GM12801 (cell line): ENCODE data around the gene DBNL.

ENCODE experiments used
- TF ChIP-seq, protein P1 (sequence below): IDR thresholded peaks from one replicate; pipeline ENCODE4 v1.5.1; 2011; ENCODE audit warnings: control low read depth; ENCODE audit not compliant: insufficient read length; ENCODE audit errors: extremely low read depth

The DBNL gene

DNA sequence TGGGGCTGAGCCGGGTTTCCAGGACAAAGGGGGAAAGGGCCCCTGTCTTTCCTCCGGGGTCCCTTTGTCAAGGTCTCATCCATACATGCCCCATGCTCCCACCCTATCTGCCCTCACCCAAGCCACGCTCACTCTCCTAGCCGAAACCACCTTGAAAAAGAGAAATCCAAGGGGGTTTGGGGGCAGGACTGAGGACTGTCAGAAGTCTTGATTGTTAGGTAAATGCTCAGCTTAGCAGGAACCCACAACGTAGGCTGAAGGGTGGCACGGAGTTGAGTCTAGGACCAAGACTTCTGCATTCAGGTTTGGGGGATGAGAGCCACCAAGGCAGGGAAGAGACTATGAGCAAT, 21.6 kb downstream of the DBNL start:
- TF ChIP-seq, protein P1, sequence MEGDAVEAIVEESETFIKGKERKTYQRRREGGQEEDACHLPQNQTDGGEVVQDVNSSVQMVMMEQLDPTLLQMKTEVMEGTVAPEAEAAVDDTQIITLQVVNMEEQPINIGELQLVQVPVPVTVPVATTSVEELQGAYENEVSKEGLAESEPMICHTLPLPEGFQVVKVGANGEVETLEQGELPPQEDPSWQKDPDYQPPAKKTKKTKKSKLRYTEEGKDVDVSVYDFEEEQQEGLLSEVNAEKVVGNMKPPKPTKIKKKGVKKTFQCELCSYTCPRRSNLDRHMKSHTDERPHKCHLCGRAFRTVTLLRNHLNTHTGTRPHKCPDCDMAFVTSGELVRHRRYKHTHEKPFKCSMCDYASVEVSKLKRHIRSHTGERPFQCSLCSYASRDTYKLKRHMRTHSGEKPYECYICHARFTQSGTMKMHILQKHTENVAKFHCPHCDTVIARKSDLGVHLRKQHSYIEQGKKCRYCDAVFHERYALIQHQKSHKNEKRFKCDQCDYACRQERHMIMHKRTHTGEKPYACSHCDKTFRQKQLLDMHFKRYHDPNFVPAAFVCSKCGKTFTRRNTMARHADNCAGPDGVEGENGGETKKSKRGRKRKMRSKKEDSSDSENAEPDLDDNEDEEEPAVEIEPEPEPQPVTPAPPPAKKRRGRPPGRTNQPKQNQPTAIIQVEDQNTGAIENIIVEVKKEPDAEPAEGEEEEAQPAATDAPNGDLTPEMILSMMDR, result no peak

DNA sequence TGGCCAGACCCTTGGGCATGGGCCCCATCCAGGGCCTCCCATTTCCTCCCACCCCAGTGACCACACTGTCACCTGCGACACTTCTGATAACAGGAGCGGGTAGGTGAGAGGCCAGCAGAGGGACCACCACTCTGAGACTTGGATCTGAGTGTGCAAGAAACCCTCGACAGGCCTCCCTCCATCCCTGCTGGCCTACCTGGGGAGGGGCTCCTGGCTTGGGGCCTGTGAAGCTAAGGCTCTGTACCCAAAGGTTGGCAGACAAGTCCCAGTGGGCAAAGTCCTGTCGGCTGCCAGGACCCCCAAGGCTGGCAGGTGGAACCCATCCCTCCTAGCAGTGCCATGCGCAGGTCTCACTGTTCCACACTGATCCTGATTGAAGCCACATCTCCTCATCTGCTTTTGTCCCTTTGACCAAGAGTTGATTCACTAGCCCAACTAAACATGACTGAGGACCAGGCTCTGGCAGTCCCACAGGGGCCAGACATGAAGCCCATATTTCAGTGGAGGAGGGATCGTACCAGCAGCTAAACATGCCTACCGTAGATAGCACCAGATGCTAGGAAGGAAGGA, 22.1 kb downstream of the DBNL start:
- TF ChIP-seq, protein P1, result no peak

DNA sequence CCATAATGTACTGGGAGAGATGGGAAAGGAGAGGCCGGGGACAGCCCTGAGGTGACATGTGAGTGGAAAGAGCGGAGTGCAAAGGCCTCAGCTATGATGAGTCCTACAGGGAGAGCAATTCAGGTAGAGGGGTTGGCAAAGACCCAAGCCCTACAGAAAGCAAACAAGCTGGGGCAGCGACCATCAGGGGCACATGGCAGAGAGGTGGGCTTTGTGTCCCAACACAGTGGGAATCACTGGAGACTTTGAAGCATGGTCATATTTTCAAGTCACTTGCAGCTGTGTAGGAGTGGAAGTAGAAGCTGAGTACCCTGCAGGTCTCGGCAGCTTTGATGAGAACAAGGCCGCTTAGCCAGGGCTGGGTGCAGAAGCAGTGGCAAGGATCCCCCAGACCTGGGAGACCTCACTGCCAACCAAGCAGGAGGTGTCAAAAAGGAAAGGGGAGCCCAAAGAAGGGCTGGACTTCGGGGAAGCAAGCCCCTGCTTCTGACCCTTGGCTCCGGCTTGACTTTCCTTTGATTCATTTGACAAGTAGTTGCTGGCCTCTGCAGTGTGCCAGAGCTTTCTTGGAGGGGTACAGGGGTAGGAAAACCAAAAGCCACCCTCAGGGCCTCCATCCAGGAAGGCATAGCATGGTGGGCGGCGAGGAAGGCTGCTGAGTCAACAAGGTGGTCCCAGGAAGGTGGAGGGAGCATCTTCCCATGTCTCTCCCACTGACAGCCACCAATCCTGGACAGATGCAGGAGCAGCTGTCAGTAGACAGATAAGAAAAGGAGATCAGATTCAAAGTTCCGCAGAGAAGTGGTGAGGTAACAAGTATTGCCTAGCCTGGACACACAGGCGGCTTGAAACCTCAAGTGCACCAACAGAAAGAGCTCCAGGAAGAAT, 22.8 kb downstream of the DBNL start:
- TF ChIP-seq, protein P1, result no peak

DNA sequence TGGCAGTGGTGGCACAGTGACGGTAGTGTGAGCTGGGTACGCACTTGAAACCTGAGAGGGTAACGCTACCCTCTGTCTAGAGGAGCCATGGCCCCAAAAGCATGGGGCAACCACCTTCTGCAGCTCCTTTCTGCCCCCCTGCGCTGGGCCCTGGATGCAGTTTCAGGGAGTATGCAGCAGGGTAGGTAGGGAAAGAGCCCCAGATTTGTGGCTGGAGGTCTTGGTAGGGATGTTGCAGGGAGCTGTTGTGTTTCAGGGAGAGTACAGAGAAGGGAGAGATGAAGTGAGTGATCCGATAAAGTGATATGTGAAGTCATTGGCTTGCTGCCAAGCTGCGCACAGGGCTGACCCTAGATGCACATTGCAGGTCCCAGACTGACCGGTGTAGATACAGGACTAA, 23.6 kb downstream of the DBNL start:
- TF ChIP-seq, protein P1, result no peak

DNA sequence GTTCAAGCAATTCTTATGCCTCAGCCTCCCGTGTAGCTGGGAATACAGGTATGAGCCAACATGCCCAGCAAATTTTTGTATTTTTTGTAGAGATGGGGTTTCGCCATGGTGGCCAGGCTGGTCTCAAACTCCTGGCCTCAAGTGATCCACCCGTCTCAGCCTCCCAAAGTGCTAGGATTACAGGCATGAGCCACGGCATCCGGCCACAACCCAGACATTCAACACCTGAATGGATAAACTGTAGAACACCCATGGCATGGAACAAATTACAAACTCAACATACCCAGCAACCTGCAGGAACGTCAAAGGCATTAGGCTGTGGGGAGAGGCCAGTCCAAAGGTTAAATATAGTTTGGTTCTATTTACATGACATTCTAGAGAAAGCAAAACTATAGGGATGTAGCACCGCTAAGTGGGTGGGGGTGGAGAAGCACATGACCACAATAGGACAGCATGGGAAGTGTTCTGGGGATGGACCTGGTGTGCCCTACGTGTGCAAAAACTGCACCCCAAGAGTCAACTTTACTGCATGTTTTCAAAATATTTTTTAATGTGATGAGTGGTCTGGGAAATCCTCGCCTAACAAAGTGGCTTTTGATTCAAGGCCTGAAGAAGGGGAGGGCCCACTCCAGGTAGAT, 27.3 kb downstream of the DBNL start:
- TF ChIP-seq, protein P1, result no peak

DNA sequence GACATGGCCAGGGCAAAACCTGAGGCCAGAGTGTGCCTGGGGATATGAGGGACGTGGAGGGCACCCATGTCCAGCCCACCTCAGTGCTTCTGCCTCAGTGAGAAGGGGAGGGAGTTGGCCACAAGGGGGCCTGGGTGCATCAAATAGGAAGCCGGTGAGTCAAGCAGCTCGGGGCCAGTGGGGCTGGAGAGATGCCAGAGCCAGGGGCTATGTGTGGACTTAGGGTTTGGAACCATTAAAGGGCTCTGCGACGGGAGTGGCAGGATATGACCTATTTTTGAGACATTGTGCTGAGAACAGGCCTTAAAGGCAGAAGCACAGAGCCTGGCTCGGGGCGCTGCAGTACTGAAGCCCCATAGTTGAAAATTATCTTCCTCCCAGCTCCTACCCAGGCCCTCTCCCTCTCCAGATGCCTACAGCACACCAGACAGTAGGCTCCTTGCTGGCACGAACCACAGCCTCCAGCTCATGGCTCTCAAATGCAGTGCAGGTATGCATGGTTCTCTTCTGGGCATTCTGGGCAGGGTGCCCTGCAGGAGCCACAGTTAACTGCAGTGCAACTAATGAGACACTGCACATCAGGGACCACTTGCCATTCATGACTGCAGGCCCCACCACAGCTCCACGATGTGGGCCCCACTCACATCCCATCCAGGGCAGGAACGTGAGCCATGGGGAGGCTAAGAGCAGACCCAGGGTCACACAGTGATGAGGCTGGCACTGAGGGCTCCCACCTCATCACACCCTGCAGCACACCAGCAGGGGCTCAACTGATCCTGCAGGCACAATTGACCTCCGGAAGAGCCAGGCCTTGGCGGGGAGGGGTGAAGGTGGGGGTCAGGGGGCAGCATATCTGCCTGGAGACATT, 28.1 kb downstream of the DBNL start:
- TF ChIP-seq, protein P1, result no peak
